HG03354 (cell line): Measurements from ENCODE around the gene YWHAB.
A peak's percentile ranks its signal among the peaks of the same experiment; 100 is the strongest.

Experiments
- ATAC-seq: cut with Tn5 transposase; IDR thresholded peaks from one replicate; pipeline ENCODE4 v1.9.1; 2021; ENCODE audit warnings: mild to moderate bottlenecking; ENCODE audit not compliant: unreplicated experiment, poor library complexity, severe bottlenecking

The YWHAB gene

DNA sequence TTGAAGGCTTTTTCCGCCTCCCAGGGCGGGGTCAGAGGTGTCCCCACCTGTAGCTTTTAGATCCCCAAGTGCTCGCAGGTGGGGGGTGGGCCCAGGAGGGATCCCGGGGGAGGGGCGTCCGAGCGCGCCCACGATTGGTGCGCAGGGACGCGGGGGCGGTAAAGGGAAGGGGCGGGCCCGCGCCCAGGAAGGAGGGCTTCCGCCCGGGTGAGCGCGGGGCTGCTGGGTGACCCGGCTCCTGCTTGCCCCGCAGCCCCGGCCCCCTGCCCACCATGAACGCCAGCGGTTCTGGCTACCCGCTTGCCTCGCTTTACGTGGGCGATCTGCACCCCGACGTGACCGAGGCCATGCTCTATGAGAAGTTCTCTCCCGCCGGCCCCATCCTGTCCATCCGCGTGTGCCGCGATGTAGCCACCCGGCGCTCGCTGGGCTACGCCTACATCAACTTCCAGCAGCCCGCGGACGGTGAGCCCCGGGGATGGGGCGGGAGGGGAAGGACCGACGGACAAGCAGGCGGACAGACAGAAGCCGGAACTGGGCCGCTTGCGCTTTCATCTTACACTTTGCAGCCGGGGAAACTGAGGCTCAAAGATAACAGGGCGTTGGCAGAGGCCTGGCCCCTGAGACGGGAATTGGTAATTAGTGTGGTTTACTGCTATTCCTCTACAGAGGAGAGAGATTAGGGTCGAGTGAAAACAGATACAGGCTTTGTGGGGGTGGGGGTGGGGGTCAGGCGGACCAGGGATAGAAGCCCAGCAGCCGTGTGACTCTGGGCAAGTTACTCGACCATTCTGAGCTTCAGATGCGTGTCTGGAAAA lies 24.6 kb downstream of the YWHAB start, which contains the start of gene PABPC1L:
TSS of gene PABPC1L (plus strand) at position 189 of the 818 bp plus-strand sequence. CDS start at position 273, 84 bp downstream.
- ATAC-seq = peak; percentile 81

DNA sequence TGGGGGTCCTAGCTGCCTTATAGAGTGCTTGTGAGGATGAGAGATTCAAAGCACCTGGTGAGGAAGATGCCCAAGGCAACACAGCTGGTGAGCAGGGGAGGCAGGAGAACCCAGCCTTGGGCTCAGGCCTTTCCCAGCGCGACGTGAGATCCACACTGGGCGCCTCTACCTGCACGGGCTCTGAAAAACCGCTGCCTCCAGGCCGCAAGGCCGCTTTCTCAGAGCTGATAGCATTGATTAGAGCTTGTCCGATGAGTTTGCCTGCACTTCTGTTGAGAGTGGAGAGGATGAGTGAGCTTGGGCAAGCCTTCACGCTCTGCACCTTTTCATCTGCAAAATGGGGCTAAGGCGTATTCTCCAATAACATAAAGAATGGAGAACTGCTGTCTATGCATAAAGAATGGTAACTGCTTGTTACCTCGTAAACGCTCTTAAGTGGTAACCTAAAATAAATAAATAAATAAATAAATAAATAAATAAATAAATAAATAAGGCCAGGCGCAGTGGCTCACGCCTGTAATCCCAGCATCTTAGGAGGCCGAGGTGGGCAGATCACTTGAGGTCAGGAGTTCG lies 25.3 kb downstream of the YWHAB start:
- no peak for ATAC-seq

DNA sequence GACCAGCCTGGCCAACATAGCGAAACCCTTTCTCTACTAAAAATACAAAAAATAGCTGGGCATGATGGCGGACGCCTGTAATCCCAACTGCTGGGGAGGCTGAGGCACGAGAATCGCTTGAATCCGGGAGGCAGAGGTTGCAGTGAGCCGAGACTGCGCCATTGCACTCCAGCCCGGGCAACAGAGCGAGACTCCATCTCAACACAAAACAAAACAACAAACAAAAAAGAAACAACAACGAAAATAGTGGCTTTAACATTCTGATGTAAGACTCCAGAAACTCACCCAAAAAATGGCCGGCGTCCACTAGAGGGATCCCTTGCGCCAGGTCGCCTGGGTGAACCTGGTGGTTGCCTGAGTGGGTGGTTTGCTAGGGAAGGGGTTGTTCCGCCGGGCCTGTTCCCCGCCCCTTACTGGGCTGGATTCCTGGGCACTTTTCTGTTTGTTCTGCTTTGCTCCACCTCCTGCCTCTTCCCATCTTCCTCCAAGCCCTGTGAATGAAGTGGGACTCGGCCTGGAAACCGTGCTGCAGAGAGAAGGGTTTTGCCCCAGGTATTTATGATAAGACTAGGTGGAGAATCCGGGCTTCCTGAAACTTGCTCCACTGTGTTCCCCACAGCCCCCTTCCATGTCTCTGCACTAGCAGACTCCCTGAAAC lies 25.9 kb downstream of the YWHAB start:
- no peak for ATAC-seq

DNA sequence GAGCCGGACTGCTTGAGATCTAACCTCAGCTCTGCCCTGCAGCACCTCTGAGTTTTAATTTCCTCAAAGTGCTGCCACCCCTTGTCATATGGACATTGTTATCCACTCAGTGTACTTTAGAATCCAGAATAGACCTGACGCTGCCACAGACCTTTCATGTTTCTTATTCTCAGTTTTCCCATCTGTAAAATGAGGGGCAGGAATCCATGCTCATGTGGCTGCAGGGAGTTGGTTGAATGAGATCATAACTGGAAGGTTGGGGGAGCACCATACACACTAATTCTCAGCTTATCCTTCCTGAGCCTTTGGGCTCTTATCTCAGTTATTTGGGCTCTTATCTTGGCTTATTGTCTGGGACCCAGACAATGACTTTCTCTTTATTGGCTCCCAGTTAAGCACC lies 26.7 kb downstream of the YWHAB start:
- ATAC-seq = no peak

DNA sequence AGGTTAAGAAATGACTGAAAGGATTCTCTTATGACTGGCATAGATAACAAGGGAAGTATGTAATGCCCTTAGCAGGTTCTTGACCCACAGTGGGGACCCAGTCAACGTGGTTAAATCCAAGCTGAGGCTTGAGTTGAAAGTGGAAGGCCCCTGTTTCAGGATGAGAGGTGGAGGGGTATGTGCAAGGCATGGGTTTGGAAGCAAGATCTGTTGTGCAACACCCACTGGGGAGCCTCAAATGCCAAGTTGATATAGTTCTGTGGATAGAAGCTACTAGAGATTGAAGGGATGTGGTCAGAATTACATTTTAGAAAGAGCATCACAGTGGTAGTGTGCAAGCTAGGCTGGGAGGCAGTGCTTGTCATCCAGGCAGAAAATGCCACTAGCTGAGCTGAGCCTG lies 29.4 kb downstream of the YWHAB start:
- no peak for ATAC-seq

DNA sequence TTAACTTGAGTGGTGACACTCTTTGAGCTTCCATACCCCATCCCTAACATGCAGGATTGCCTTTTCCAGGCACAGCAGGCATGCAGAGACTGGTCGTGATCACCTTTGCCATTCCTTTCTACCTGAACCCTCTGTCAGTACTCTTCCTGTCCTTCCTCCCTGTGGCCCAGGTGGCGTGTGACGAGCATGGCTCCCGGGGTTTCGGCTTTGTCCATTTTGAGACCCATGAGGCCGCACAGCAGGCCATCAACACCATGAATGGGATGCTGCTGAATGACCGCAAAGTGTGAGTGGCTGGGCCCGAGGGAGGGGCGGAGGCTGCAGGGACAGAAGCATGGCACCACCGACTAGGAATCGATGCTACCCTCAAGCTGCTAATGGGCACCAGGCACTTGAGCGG lies 31.1 kb downstream of the YWHAB start:
- no peak for ATAC-seq

DNA sequence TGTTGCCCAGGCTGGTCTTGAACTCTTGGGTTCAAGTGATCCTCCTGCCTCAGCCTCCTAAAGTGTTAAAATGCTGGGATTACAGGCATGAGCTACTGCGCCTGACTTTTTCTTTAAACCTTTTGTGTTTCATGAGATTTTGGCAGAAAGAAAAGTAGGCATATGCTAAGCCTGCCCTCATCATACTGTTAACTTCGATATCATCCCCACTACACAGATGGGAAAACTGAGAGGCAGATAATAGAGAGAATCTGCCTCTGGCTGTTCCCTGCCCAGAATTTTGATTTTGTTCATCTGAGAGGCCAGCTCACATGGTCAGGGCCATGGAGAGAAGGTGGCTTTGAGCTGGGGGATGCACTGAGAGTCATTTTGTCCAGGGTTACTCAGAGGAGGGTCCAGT lies 31.9 kb downstream of the YWHAB start:
- no peak for ATAC-seq

DNA sequence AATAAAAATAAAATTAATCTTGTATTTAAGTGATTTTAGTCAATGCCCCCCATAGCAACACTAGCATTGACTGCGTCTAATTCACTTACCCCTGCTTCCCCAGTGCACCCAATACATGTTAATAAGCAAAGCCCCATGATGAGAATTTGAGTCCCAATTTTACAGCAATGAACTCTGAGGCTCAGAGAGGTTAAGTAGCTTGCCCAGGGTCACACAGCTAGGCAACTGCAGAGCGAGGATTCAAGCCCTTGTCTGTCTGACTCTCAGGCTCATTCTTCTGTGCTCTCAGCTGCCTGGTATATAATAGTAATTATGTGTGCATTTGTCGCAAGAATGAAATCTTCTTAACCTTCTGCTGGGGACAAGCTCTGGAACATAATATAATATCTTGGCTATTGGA lies 32.8 kb downstream of the YWHAB start:
- no peak for ATAC-seq

DNA sequence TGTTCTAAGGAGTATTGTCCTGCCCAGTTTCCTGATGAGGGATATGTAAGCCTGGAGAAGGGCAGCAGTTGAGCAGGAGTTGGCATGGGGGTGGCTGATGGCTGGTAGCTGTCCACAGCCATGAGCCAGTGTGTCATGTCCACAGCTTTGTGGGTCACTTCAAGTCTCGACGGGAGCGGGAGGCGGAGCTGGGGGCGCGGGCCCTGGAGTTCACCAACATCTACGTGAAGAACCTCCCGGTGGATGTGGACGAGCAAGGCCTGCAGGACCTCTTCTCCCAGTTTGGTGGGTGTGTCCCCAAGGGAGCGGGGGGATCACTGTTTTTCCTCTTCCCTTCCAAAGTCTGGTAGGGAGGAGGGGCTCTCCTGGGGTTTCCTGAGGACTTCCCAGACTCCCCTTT lies 33.3 kb downstream of the YWHAB start:
- ATAC-seq = no peak

DNA sequence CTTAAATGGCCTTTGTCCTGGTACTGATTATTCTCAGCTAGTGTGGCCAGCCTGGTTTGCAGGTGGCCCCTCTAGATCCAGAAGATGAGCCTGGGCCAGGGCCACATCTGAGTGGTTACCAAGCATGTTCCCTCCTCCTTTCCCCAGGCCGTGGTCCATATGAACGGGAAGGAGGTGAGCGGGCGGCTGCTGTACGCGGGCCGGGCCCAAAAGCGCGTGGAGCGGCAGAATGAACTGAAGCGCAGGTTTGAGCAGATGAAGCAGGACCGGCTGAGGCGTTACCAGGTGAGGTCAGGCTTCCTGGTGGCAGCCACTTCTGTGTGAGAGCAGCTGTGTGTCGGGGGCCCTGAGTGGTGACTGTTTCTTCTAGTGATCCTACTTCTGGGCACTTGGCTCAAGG lies 35.9 kb downstream of the YWHAB start:
- no peak for ATAC-seq

DNA sequence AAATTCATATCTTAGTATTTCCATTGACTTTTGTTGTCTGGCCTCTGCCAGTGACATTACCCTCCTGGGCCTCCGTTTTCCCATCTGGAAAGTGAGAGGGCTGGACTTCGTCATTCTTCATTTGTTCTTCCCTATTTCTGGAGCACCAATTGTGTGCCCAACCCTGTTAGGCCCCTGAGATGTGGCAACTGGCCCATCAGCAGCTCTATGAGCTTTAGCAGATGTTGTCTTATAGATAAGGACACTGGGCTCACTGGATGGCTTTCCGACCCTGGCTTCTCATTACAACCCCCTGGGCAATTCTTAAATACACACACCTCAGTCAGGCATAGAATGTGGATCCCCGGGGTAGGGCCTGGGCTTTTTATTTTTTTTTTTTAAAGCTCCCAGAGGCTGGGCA lies 39.0 kb downstream of the YWHAB start:
- no peak for ATAC-seq

DNA sequence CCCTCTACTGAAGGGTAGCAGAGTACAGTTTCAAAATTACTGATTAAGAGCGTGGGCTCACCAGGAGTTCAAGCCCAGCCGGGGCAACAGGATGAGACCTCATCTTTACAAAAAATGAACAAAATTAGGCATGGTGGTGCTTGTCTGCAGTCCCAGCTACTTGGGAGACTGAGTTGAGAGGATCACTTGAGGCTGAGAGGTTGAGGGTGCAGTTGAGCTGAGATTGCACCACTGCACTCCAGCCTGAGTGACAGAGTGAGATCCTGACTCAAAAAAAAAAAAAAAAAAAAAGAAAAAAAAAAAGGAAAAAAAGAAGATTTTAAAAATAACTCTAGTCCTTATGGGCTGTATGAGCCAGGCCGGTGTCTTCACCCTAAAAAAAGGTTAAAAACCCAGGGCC lies 43.1 kb downstream of the YWHAB start:
- ATAC-seq = no peak

DNA sequence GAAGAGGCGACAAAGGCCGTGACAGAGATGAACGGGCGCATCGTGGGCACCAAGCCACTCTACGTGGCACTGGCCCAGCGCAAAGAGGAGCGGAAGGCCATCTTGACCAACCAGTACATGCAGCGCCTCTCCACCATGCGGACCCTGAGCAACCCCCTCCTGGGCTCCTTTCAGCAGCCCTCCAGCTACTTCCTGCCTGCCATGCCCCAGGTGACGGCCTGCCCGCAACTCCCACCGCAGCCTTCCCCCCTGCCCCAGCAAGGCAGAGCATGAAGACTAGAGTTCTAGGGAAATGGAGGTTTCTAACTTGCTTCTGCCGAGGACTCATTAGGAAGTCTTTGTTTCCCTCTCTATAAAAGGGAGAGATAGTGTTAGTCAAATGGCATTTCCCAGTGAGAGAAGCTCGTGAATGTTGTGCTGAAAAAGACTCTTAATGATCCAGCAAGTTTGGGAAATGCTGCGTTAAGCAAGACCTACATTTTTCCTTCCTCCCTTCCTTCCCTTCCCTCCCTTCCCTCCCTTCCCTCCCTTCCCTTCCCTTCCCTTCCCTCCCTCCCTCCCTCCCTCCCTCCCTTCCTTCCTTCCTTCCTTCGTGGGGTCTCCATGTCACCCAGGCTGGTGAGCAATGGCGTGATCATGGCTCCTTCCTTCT lies 45.1 kb downstream of the YWHAB start:
- ATAC-seq = no peak

DNA sequence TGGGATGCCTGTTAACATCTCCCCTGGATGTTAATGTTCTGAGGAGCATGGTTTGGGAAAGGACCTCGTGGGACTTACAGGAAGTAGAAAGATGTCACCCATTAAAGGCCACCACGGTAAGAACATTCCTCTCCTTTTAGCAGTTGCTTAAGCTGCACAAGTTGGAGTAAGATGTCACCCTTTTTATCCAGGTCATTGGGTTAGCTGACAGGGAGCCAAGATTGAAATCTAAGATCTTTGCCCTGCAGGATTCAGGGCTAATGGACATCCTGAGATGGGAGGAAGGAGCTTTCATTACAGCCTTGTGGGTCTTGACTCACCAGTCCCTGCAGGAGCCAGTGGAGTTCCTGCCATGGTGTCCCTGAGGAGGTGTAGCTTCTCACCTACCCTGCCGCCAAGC lies 46.4 kb downstream of the YWHAB start:
- ATAC-seq = no peak

DNA sequence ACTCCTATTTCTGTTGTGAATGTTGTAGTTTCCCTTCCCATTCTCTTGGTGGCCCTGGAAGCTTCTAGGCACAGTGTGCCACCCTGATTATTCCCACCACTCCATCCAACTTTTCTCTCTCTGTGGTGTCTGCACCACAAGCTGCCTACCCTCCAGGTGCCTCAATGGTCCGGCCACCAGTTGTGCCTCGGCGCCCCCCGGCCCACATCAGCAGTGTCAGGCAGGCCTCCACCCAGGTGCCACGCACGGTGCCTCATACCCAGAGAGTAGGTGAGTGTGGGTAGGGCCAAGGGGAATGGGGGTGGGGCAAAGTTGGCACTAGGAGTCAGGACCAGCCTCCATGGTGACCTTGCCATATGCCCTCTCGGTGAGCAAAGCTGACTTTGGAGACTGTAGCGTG lies 47.4 kb downstream of the YWHAB start:
- ATAC-seq = no peak

DNA sequence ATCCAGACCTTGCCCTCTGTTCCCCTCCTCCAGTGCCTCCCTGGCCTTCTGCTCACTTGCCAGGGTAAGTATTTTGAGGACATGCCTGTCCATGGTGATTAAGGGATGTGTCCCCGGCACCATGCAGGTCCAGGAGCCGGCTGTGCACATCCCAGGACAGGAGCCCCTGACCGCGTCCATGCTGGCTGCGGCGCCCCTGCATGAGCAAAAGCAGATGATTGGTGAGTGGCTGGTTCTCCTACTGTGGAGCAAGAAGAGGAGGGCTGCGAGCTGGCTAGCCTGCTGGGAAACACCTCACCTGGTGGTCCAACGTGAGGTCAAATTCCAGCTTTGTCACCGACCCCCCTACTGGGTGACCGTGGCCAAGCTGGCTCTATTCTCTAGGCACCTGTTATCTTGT lies 51.0 kb downstream of the YWHAB start:
- no peak for ATAC-seq

DNA sequence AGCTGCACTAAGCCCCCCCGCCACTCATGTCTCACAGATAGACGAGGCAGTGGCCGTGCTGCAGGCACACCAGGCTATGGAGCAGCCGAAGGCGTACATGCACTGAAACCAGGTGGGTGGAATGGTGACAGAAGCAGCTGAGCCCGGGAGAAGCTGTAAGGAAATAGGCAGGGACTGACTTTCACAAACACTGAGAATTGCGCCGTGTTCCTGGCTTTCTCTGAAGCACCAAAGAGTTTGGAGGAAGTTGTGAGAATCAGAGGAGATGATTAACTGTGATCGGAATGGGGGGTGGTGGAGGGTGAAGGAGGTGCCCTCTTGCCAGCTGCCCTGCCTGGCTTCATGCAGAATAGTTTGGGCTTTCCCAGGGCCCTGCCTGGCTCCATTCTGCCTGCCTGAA lies 53.1 kb downstream of the YWHAB start:
- no peak for ATAC-seq

DNA sequence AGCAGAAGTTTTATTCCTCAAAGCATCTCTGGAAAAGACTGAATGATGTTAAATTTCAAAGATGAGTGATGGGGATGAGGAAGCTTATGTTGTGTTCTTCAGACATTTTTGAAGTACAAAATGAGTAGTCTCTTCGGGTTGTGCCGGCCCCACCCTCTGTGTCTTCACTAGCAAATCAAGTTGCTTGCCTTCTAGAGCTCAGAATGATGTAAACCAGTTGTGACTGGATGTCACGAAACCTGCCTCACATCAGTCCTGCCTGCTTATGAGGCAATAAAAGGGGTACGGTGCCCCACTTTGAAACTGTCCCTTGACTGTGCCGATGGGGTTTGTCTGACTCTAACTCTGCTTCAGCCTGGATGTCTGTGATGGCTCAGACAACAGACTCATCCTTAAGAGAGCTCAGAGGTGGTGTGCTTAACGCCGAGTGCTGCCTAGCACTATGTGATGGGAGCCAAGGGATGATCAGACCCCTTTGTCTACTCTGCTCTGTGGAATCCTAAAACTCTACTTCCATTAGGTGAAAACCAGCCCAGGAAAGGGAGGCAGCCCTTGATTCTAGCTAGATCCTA lies 55.7 kb downstream of the YWHAB start:
- ATAC-seq = no peak

DNA sequence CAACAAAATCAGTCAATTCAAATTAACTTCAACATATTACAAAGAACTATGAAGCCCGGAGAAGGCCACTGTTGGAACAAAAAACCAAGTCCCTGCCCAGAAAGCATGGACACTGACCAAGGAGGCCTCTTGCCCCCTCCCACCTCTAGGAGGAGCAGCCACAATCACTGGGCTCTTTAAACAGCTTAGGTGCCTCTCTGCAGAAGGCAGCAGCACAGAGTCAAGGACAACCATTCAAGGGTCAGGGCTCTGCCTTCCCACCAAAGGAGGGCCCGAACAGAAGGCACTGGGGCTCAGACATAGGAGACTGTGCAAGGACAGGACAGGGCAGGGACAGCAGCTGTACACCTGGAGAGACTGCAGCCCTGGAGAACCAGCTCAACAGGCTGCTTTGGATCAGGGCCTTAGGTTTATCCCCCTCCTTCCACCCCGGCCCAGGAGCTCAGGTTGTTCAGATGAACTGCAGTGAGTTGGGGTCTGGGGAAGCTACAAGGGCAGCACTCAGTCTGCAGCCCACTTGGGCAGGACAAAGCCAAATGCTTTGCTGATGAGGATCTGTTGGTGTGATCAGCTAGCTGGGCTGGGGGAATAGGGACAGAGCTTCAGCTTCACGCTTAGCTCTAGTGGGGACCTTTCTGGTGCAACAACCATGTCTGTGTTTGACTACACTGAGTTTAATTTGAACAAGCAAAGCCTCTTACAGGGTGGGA lies 56.9 kb downstream of the YWHAB start:
- no peak for ATAC-seq

DNA sequence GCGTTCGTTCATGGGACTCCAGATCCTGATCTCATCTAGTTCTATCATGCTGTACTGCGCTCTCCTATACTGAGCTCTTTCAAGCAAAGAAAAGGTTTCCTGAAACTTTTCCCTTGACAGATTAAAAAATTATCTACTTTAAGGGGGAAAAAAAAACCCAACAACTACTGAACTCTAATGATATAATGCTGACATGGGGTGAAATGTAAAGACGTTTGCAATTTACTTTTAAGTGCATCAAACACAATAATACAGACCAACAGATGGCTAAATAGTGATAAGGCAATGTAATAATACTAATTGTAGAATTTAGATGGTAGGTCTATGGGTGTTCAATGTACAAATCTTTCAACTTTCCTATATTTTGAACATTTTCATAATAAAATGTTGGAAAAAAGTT lies 58.3 kb downstream of the YWHAB start:
- no peak for ATAC-seq
